RWPE2 (cell line): ENCODE results near the gene RRP7A.
"Not testable (repeated sequence)": the region's sequence is repeated elsewhere in the genome, so short reads cannot be mapped to it uniquely, and the experiment has no call there.

Experiments
- ATAC-seq: fragments of 200-7000 bp; cut with Tn5 transposase; 3 replicates; pipeline ENCODE4 v1.9.1; 2021; ENCODE audit warnings: low read depth
- DNase-seq: peaks from one replicate; pipeline ENCODE4 v3.0.0-alpha.2; 2020; ENCODE audit warnings: low spot score
- H3K27ac ChIP-seq: fragments of 450-650 bp; 2 replicates; pipeline ENCODE4 v1.5.1; 2017; ENCODE audit warnings: mild to moderate bottlenecking; ENCODE audit not compliant: poor library complexity, severe bottlenecking
- H3K27me3 ChIP-seq: fragments of 250-450 bp; sonication (Bioruptor Pico); 2 replicates; pipeline ENCODE4 v1.5.1; 2021; ENCODE audit warnings: mild to moderate bottlenecking, moderate library complexity; ENCODE audit not compliant: insufficient read depth, poor library complexity, severe bottlenecking
- H3K36me3 ChIP-seq: fragments of 250-450 bp; sonication (Bioruptor Pico); 2 replicates; pipeline ENCODE4 v1.5.1; 2020; ENCODE audit warnings: low read depth, mild to moderate bottlenecking, moderate library complexity
- H3K4me1 ChIP-seq: fragments of 250-450 bp; sonication (Bioruptor Pico); 2 replicates; pipeline ENCODE4 v1.5.1; 2021; ENCODE audit warnings: mild to moderate bottlenecking, moderate library complexity; ENCODE audit not compliant: insufficient read depth, poor library complexity, severe bottlenecking
- H3K4me3 ChIP-seq: fragments of 250-450 bp; sonication (Bioruptor Pico); 2 replicates; pipeline ENCODE4 v1.5.1; 2021; ENCODE audit warnings: mild to moderate bottlenecking, moderate library complexity; ENCODE audit not compliant: severe bottlenecking
- H3K9me3 ChIP-seq: fragments of 250-450 bp; sonication (Bioruptor Pico); 2 replicates; pipeline ENCODE4 v1.5.1; 2021; ENCODE audit warnings: mild to moderate bottlenecking, moderate library complexity; ENCODE audit not compliant: severe bottlenecking
- CTCF ChIP-seq: fragments of 450-650 bp; IDR thresholded peaks from one replicate; pipeline ENCODE4 v1.5.1; 2017; ENCODE audit warnings: mild to moderate bottlenecking, moderate library complexity; ENCODE audit not compliant: poor library complexity, severe bottlenecking

The RRP7A gene

GRCh38 chr22:42509548-42509947 lies 10.0 kb downstream of the RRP7A start:
- no peak for TF ChIP-seq CTCF
- no peak for ATAC-seq

GRCh38 chr22:42508975-42509364 lies 10.6 kb downstream of the RRP7A start:
- not testable (repeated sequence) for H3K36me3 ChIP-seq, H3K27me3 ChIP-seq, H3K4me1 ChIP-seq, H3K27ac ChIP-seq, DNase-seq, H3K4me3 ChIP-seq, H3K9me3 ChIP-seq, ATAC-seq

More at GRCh38 chr22:42509548-42509947, 10.0 kb downstream of the RRP7A start:
- H3K27me3 ChIP-seq = no peaks in the 10 kb centered on the region
- H3K9me3 ChIP-seq = no peaks in the 10 kb centered on the region
- H3K27ac ChIP-seq = no peak overlapping the region
- no peaks in the 10 kb centered on the region for H3K4me1 ChIP-seq
- 0 out of 2 replicates have a peak, but pooled peaks cover 2% of the 10 kb centered on the region for H3K36me3 ChIP-seq
- no peak for DNase-seq
- H3K4me3 ChIP-seq = no peak overlapping the region

- H3K36me3 ChIP-seq, H3K4me1 ChIP-seq, H3K27ac ChIP-seq, H3K9me3 ChIP-seq, H3K4me3 ChIP-seq, DNase-seq, H3K27me3 ChIP-seq: not testable (repeated sequence)
- ATAC-seq = peak; percentile 7; the same call in 1 of the 3 replicates
These were observed 11.1 kb downstream of the RRP7A start for GRCh38 chr22:42508327-42508974.

GRCh38 chr22:42500836-42501179 lies 18.8 kb downstream of the RRP7A start:
- Histone ChIP-seq H3K9me3 (no peaks in the 10 kb centered on the region), H3K27ac (no peak overlapping the region), H3K27me3 (no peaks in the 10 kb centered on the region), H3K4me1 (peaks cover 18% of the 10 kb centered on the region), H3K4me3 (no peak overlapping the region), H3K36me3 (no peaks in the 10 kb centered on the region)
- TF ChIP-seq CTCF = no peak
- DNase-seq (no peak), ATAC-seq (no peak)

- Histone ChIP-seq H3K9me3 (no peaks in the 10 kb centered on the region), H3K27ac (no peak overlapping the region), H3K36me3 (no peaks in the 10 kb centered on the region), H3K4me1 (peaks cover 18% of the 10 kb centered on the region), H3K27me3 (no peaks in the 10 kb centered on the region), H3K4me3 (peak overlapping the region; percentile 10)
- DNase-seq = peak; percentile 79
- peak; percentile 92 for ATAC-seq
- TF ChIP-seq CTCF = no peak
These were observed 19.3 kb downstream of the RRP7A start for GRCh38 chr22:42500161-42500835.

- DNase-seq, H3K9me3 ChIP-seq, ATAC-seq, H3K36me3 ChIP-seq, H3K27ac ChIP-seq, H3K27me3 ChIP-seq: not testable (repeated sequence)
- Histone ChIP-seq H3K4me1 (peaks cover 18% of the 10 kb centered on the region), H3K4me3 (peak overlapping the region; percentile 10)
These were observed 19.8 kb downstream of the RRP7A start for GRCh38 chr22:42499773-42500160.

- not testable (repeated sequence) for H3K36me3 ChIP-seq, DNase-seq, H3K27ac ChIP-seq, H3K27me3 ChIP-seq, ATAC-seq, H3K4me3 ChIP-seq, H3K9me3 ChIP-seq
- H3K4me1 ChIP-seq = peaks cover 18% of the 10 kb centered on the region
These were observed 24.0 kb downstream of the RRP7A start for GRCh38 chr22:42495533-42496141.
